Stimulated activated CD8-positive, alpha-beta memory T cell treated with anti-CD3 and anti-CD28 coated beads, Interleukin-12 subunit alpha, Interleukin-12 subunit beta, amount 100 ng/mL, for 1 hour (primary cell): ENCODE data around the gene TNS2.
"Not testable (repeated sequence)": the region's sequence is repeated elsewhere in the genome, so short reads cannot be mapped to it uniquely, and the experiment has no call there.

Experiments used
- DNase-seq: peaks from one replicate; pipeline ENCODE4 v3.0.0-alpha.2; 2020; ENCODE audit warnings: low read depth

The TNS2 gene, protein sequence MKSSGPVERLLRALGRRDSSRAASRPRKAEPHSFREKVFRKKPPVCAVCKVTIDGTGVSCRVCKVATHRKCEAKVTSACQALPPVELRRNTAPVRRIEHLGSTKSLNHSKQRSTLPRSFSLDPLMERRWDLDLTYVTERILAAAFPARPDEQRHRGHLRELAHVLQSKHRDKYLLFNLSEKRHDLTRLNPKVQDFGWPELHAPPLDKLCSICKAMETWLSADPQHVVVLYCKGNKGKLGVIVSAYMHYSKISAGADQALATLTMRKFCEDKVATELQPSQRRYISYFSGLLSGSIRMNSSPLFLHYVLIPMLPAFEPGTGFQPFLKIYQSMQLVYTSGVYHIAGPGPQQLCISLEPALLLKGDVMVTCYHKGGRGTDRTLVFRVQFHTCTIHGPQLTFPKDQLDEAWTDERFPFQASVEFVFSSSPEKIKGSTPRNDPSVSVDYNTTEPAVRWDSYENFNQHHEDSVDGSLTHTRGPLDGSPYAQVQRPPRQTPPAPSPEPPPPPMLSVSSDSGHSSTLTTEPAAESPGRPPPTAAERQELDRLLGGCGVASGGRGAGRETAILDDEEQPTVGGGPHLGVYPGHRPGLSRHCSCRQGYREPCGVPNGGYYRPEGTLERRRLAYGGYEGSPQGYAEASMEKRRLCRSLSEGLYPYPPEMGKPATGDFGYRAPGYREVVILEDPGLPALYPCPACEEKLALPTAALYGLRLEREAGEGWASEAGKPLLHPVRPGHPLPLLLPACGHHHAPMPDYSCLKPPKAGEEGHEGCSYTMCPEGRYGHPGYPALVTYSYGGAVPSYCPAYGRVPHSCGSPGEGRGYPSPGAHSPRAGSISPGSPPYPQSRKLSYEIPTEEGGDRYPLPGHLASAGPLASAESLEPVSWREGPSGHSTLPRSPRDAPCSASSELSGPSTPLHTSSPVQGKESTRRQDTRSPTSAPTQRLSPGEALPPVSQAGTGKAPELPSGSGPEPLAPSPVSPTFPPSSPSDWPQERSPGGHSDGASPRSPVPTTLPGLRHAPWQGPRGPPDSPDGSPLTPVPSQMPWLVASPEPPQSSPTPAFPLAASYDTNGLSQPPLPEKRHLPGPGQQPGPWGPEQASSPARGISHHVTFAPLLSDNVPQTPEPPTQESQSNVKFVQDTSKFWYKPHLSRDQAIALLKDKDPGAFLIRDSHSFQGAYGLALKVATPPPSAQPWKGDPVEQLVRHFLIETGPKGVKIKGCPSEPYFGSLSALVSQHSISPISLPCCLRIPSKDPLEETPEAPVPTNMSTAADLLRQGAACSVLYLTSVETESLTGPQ (N-terminal part only)

DNA sequence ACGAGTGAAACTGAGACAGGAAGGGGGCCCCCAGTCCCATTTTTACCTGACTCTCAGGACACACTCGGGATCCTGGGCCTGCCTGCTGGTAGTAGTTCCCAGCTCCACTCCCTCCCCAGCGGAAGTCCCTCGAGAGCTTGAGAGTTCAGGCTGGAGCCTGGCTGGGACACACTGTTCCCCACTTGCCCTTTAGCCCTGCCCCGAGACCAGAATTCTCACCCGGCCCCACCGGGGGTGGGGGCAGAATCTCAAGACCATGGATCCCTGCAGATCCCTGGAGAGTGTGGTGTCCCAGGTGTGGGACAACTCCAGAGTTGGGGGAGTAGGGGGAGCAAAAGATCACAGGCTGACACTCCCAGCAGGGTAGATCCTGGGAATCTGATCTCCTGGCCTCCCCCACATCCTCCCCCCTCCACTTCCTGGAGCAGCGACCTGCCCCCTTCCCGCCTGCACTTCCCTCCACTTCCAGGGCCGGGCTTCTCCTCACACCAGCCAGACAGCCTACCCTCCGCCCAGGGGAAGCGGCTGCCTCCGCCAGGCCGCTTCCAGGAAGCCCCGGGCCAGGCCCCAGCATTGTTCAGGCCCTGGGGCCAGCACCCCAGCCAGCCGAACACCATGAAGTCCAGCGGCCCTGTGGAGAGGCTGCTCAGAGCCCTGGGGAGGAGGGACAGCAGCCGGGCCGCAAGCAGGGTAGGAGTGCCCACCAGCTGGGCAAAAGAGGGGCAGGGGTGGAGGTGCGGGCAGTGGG, at the start of gene TNS2:
Gene TNS2 (plus strand): TSS at position 495 of the 748 bp plus-strand sequence. CDS start 121 bp downstream, at position 616.
- no peak for DNase-seq

DNA sequence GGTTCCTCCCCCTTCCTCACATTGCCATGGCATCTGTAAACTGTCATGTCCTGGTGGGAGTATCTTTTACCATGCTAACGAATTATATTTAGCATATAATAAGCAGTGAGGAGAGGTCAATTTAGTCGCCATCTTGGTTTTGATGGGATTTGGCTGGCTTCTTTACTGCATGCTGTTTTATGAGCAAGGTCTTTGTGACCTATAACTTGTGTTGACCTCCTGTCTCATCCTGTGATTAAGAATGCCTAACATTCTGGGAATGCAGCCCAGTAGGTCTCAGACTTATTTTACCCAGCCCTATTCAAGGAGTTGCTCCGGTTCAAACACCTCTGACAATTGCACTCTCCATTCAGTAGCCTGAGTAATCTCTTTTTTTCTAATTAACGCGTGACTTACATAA, 45.7 kb upstream of the TNS2 start:
- no peak for DNase-seq

DNA sequence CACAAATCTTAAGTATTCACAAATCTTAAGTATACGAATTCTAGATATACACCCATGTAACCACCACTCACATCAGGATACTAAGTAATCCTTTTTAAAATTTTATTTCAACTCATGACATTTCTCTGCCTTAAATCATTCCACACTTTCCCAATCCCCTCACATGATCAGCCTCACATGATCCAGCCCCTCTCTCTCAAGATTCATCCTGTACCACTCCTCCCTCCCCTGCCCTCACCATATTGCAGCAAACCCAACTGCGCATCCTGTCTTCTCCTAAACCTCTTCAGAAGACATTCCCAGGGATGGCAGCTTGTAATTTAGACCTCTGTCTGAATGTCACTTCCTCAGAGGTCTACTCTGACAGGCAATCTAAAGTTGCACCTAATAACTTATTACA, 45.3 kb upstream of the TNS2 start:
- no peak for DNase-seq

DNA sequence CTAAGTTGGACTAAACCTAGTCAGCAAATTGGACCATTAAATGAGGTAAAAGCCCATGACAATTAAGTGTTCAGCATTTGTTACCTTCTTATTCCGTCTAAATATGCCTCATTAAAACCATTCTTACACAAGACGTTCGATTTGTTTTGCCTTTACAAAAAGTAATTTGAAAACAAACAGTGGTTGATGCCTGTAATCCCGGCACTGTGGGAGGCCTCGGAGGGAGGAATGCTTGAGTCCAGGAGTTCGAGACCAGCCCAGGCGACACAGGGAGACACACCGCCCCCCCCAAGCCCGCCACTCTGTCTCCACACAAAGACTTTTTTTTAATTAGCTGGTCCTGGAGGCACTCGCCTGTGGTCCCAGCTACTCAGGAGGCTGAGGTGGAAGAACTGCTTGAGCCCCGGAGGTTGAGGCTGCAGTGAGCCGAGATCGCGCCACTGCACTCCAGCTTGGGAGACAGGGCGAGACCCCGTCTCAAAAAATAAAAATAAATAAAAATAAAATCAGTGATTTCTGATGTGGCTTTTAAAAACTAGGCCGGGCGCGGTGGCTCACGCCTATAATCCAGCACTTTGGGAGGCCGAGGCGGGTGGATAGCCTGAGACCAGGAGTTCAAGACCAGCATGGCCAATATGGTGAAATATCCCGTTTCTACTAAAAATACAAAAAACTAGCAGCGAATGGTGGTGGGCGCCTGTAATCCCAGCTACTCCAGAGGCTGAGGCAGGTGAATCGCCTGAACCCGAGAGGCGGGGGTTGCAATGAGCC, 44.5 kb upstream of the TNS2 start:
- DNase-seq, result no peak

DNA sequence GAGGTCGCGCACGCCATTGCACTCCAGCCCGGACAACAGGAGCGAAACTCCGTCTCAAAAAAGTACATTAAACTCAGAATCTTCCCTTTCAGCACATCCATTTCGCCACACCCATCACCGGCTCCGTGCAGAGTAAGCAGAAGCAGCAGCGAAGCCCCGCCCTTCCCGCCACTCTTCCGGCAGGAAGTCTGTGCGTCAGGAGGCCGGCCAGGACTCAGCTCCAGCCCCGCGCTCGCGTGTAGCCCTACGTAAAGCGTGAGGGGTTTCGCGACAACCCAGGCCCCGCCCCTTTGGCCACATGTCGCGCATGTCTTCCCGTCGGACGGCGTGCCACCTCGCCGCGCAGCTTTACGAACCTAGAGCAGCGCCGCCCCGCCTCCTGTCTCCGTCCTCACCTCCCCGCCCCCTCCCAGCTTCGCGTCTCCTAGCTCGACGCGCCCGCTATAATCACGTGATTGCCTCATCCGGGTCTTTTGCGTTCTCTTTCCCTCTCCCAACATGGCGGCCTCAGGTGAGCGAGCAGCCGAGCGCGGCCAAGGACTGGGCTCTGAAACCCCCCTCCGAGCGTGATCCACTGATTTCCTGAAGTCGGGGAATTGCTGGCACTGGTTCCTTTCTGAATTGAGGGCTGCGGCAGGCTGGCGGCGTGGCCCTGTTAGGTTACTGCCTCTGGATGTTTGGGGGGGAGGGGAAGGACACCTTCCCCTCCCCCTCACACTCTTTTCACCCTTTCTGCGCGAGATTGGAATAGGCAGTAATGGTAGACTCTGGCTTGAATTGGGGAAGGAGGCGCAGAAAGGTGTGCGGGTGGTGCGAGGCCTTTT, 43.7 kb upstream of the TNS2 start, which contains the start of gene EIF4B:
Gene EIF4B (plus strand): TSS at position 471 of the 824 bp plus-strand sequence. CDS start 28 bp downstream, at position 499.
- peak; percentile 99 for DNase-seq

DNA sequence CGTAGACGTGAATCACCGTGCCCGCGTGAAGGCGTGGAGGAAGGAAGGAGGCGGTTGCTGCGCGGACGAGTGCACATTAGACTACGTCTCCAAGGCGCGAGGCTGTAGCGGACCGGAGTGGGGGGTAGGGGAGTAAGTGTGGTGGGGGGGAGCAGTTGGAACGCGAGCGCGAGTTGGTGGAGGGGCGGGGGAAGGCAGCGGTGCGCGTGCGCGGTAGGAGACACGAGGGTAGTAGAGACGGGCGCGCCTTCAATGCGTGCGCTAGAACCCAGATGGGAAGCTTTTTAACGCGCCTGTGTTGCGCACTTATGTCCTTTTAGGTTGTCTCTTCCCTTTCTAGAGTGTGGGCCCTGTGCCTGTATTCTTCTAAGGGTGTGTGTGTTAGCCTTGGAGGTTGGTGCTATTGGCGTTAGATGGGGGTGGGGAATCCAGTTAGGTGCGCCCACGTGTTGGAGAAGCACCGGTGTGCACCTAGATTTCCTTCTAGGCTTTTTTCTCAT, 43.0 kb upstream of the TNS2 start:
- peak; percentile 56 for DNase-seq

DNA sequence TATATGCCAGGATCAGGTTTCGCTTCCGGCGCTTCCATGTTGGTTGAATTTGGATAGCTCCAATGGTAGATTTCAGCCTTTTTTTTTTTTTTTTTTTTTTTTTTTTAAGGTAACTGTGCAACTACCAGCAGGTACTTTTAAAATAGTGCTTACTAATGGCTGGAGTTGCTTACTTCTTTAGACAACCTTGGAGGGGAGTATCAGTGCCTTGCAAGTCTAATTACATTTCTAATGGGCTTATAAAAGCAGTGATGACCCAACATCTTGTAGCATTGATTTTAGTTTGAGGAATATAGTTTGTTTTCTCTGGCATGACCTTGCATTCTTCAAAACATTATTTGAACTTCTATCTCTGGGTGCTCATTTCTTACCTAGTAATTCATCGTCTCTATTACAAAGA, 42.5 kb upstream of the TNS2 start:
- no peak for DNase-seq

DNA sequence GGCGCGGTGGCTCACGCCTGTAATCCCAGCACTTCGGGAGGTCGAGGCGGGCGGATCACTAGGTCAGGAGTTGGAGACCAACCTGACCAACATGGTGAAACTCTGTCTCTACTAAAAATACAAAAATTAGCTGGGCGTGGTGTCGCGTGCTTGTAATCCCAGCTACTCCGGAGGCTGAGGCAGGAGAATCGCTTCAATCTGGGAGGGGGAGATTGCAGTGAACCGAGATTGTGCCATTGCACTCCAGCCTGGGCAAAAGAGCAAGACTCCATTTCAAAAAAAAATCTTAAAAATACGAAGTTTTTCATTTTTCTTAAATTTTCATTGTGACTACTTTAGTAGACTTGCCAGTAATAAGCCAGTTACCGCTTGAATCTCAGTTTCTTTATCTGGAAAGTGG, 41.1 kb upstream of the TNS2 start:
- DNase-seq, result not testable (repeated sequence)

DNA sequence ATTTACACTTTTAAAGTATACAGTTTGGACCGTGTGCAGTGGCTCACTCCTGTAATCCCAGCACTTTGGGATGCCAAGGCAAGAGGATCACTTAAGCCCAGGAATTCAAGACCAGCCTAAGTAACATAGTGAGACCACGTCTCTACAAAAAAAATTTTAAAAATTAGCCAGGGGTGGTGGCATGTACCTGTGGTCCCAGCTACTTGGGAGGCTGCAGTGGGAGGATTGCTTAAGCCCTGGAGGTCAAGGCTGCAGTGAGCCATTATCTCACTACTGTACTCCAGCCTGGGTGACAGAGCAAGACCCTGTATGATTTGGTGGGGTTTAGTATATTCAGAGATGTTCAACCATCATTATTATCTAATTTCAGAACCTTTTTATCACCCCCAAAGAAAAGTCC, 38.9 kb upstream of the TNS2 start:
- no peak for DNase-seq

DNA sequence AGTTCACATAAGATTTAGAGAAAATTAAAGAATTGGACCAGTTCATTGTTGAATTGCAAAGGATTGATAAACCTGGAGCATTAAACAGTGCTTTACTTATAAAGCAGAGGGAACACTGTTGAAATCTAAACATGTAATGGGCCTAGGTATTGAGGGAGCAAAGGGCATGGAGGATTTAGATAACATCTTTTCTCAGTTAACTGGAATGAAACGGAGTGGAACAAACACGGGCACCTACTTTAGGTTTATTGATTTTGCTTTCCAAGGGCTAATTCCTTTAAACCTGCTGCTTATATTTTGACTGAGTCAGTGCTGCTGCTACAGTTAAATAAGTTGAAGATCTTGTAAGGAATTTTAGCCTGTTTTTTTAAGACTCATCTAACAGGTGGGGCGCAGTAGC, 38.0 kb upstream of the TNS2 start:
- no peak for DNase-seq

DNA sequence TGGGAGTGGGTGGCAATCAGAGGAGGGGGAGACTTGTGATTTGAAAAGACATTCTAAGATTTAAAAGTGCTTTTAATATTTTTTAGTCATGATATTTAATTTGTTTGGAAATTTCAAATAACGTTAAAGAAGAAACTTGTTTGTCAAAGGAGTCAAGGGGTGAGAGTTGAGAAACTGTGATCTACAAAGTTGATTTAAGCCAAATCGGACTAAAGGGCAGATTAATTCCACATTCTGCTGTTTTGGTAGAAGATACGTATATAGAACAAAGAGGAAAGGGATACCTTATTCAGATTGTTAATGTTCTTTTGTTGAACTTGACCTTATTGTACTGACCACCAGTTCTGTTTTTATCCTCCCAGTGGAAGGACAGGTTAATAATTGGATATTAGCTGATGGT, 36.9 kb upstream of the TNS2 start:
- DNase-seq, result no peak

DNA sequence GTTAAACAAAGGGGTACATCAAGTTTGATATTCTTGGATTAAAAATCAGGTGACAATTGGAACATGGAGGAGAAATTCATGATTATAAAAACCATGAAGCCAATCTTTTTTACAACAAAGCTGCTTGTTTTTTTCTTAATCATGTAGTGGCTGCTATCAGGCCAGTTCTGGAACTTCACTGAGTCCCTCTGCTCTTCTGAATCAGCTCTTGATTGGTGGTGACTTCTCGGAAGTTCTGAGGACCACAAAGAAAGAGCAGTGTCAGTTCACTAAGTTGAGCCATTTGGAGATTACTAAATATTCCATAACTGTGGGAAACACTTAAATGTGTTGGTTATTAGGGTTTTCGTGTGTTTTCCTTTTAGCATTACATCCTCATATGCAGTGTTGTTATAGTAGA, 35.2 kb upstream of the TNS2 start:
- no peak for DNase-seq

DNA sequence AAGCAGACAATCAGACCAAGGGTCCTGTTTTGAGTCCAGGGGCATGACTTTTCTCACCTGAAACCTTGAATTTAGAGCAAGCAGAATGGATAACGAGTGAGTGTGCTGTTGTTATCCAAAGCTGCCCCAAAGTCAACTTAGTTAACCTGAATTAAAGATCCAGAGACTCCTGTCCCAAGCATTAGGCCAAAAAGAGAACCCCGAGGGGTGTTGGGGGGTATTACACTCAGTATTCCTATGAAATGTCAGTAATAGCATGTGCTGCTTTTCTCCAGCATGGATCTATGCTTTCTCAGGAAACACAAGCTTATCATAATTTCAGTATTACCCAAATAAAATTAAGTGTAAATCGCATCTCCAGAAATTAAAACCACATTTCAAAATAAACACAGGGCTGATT, 24.6 kb upstream of the TNS2 start:
- DNase-seq, result no peak

DNA sequence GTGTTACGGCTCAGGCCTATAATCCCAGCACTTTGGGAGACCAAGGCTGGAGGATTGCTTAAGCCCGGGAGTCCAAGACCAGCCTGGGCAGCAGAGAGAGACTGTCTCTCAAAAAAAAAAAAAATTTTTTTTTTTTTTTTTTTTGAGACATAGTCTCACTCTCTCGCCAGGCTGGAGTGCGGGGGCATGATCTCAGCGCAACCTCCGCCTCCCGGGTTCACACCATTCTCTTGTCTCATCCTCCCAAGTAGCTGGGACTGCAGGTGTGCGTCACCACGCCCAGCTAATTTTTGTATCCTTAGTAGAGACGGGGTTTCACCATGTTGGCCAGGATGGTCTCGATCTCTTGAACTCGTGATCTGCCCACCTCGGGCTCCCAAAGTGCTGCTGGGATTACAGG, 22.9 kb upstream of the TNS2 start:
- DNase-seq, result not testable (repeated sequence)

DNA sequence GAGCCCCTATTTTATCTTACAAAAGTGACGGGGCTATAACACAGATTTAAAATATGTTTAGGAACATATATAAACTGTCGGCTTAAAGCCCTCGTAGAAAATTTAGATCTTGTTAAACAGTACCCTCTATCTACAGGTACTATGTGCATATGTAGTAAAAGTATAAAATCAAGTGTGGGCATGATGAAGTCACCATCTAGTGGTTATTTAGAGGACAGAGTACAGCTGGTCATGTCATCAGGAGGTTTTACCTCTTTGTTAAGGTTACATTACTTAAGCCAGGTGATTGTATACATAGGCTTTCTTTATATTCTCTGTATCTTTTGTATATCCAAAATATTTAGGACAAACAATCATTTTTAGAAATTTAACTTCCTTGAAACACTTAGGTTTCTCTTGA, 18.2 kb upstream of the TNS2 start:
- DNase-seq, result no peak

DNA sequence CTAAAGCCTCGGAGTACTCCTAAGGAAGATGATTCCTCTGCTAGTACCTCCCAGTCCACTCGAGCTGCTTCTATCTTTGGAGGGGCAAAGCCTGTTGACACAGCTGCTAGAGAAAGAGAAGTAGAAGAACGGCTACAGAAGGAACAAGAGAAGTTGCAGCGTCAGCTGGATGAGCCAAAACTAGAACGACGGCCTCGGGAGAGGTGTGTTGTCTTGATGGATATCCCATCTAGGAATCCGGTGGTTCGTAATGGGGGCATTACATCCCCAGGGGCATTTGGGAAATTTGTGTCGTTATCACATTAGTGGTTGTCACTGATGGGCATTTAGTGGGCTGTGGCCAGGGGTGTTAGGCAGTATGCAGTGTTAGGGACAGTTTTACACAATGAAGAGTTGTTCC, 16.0 kb upstream of the TNS2 start:
- not testable (repeated sequence) for DNase-seq

DNA sequence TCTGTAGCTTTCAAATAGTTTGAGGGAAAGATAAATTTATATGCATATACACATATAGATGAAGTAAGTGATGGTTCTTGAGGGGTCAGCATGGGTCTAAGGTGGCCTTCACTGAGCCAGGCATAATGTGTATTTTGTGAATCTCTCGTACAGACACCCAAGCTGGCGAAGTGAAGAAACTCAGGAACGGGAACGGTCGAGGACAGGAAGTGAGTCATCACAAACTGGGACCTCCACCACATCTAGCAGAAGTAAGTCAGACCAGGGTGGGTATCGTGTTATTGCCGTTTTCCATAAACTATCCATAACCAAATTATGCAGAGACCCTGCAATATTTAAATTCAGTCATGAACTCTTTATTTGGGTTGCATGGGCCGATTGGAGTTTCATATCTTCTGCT, 15.4 kb upstream of the TNS2 start:
- no peak for DNase-seq

DNA sequence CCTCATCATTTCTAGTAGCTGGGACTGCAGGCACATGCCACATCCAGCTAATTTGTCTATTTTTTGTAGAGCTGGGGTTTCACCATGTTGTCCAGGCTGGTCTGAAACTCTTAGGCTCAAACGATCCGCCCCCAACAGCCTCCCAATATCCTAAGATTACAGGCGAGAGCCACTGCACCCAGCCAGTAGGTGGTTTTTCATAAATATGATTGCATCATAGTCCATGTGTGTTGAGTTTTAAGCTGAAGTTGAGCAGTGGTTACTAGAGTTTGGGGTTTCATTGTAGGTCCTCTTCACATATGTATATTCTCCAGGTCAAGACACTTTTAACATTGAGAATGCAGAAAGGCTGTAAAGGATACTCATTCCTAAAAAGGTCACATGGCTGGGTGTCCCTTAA, 13.1 kb upstream of the TNS2 start:
- DNase-seq, result no peak

DNA sequence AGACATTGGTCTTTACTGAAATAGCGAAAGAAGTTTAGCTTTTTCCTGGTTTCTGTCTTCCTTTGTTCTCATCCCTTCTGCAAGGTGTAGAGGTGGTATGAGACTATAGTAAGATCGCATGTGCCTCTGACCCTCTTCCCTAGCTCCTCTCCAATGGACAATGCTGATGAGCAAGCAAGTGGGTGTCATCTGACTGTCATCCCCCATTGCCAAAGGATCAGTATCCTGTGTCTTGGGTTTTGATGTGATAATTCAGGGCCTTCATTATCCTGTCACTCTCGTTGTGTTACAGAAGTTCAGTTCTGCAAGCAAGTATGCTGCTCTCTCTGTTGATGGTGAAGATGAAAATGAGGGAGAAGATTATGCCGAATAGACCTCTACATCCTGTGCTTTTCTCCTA, 10.0 kb upstream of the TNS2 start:
- no peak for DNase-seq
